A673 (cell line): Measurements from ENCODE around the gene HOXC10. TPM values are rescaled to one million over a fixed set of nuclear protein-coding genes. Genes with fewer than 3 reads are reported as not detected.

Source experiments
- BruUV-seq: library from RNA; stranded (reverse); fragments of 400-500 nt; replicated peaks from 2 replicates; lab custom pipeline; 2021; lab: Mats Ljungman, UMichigan
- CTCF ChIA-PET: fragments of 300-600 bp; sonication (Branson Sonifier 250); formaldehyde crosslinking; loops from one replicate; lab custom pipeline; 2022; ENCODE audit warnings: antibody characterized with exemption; lab: Charles Lee
- POLR2A ChIA-PET: fragments of 300-600 bp; sonication (Branson Sonifier 250); formaldehyde crosslinking; loops from one replicate; lab custom pipeline; 2022; ENCODE audit warnings: antibody characterized with exemption; ENCODE audit not compliant: low non-redundant PET; lab: Charles Lee
- DNase-seq: peaks from one replicate; pipeline ENCODE4 v3.0.0-alpha.2; 2015; ENCODE audit warnings: low spot score
- H3K27ac ChIP-seq: fragments of 200-600 bp; sonication (generic); 2 replicates; pipeline ENCODE4 v1.5.1; 2016; ENCODE audit warnings: mixed run types, low read depth, mild to moderate bottlenecking, mixed read lengths, antibody characterized with exemption, low read length; ENCODE audit not compliant: poor library complexity, severe bottlenecking
- H3K27me3 ChIP-seq: fragments of 200-600 bp; sonication (generic); replicated peaks from 2 replicates; pipeline ENCODE4 v1.6.1; 2017; ENCODE audit warnings: mixed run types, low read depth, mild to moderate bottlenecking, mixed read lengths, antibody characterized with exemption, low read length; ENCODE audit not compliant: insufficient read depth, poor library complexity
- H3K36me3 ChIP-seq: fragments of 200-600 bp; sonication (generic); 2 replicates; pipeline ENCODE4 v1.6.1; 2016; ENCODE audit warnings: mixed run types, mild to moderate bottlenecking, mixed read lengths, antibody characterized with exemption, low read length; ENCODE audit not compliant: insufficient read depth, poor library complexity, severe bottlenecking
- H3K4me1 ChIP-seq: fragments of 200-600 bp; sonication (generic); 2 replicates; pipeline ENCODE4 v1.6.1; 2017; ENCODE audit warnings: mixed run types, mild to moderate bottlenecking, mixed read lengths, antibody characterized with exemption, low read length; ENCODE audit not compliant: insufficient read depth, poor library complexity, severe bottlenecking
- H3K4me3 ChIP-seq: fragments of 200-600 bp; sonication (generic); 2 replicates; pipeline ENCODE4 v1.5.1; 2016; ENCODE audit warnings: low read depth, mixed run types, mild to moderate bottlenecking, mixed read lengths, low read length; ENCODE audit not compliant: poor library complexity, severe bottlenecking
- H3K9me3 ChIP-seq: fragments of 200-600 bp; sonication (generic); 2 replicates; pipeline ENCODE4 v1.6.1; 2016; ENCODE audit warnings: mixed run types, low read depth, mild to moderate bottlenecking, mixed read lengths, antibody characterized with exemption, low read length; ENCODE audit not compliant: poor library complexity, severe bottlenecking
- EZH2 ChIP-seq: fragments of 200-600 bp; sonication (generic); IDR thresholded peaks from 2 replicates; pipeline ENCODE4 v1.6.1; 2017; ENCODE audit warnings: borderline replicate concordance, low read depth, mild to moderate bottlenecking, mixed read lengths, antibody characterized with exemption, low read length; ENCODE audit not compliant: poor library complexity, severe bottlenecking
- intact Hi-C: fragments of 100-400 bp; cut with micrococcal nuclease; formaldehyde crosslinking; loops from one replicate; pipeline ENCODE4 v1.10.0; 2022; ENCODE audit not compliant: unreplicated experiment
- total RNA-seq: library from RNA; stranded (reverse); gene quantifications from 2 replicates; pipeline ENCODE4 v1.2.3, GENCODE V29; 2021
- TF ChIP-seq, protein P1 (sequence below): fragments of 300-800, 200-600 bp; sonication (generic); conservative IDR thresholded peaks from 2 replicates; pipeline ENCODE4 v1.5.1; 2017; ENCODE audit warnings: low read depth, mild to moderate bottlenecking, antibody characterized with exemption, low read length, moderate library complexity, mixed read lengths

HOXC10 gene
- total RNA-seq, 1 experiment from 2014 or later, result 27.8 TPM

DNA sequence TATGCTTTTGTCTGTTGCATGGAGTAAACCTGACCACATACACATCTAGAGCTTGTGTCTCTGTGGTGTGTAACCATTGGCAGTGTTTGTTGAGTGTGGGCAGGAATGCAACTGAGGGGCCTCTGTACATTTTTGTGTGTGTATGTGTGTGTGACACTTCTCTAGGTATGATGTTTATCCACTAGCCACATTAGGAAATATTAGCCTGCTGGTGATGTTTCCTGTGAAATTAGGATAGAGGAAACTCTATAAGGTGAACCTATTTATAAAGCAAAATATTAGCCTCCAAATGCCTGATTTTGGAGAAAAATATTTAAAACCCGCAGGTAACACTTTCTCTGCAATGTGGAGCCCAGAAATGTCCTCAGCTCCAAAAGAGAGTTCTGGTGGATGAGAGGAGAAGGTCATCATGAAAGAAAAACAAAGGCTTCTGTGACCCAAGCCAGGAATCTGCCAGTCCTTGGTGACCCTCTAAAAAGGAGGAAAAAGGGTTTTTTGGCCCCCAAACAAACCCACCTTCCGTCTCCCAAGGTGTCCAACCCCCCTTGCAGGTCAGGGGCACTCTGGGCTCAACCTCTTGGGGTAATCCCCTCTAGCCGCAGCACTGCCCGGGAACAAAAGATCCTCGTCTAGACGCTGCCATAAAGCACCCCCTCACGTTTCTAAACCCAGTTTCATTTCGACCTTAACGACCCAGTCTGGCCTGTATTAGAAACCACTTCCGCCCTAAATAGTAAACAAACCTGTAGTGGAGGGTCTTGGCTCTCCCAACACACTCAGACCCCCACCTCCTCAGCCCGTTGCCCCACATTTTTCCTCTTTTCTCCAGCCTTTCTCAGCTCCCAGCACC, 7.1 kb upstream of the HOXC10 start:
- H3K27ac ChIP-seq, result peak overlapping the region; percentile 68
- intact Hi-C loops, result no loop called here
- ChIA-PET POLR2A (no interaction called here), CTCF (no interaction called here)
- H3K4me3 ChIP-seq, result no peak overlapping the region
- no peaks in the 10 kb centered on the region for H3K36me3 ChIP-seq
- no peaks in the 10 kb centered on the region for H3K27me3 ChIP-seq
- no peak for DNase-seq
- peaks cover 6% of the 10 kb centered on the region for H3K9me3 ChIP-seq
- peaks cover 49% of the 10 kb centered on the region for H3K4me1 ChIP-seq
- TF ChIP-seq EZH2, result no peak
- TF ChIP-seq, protein P1, sequence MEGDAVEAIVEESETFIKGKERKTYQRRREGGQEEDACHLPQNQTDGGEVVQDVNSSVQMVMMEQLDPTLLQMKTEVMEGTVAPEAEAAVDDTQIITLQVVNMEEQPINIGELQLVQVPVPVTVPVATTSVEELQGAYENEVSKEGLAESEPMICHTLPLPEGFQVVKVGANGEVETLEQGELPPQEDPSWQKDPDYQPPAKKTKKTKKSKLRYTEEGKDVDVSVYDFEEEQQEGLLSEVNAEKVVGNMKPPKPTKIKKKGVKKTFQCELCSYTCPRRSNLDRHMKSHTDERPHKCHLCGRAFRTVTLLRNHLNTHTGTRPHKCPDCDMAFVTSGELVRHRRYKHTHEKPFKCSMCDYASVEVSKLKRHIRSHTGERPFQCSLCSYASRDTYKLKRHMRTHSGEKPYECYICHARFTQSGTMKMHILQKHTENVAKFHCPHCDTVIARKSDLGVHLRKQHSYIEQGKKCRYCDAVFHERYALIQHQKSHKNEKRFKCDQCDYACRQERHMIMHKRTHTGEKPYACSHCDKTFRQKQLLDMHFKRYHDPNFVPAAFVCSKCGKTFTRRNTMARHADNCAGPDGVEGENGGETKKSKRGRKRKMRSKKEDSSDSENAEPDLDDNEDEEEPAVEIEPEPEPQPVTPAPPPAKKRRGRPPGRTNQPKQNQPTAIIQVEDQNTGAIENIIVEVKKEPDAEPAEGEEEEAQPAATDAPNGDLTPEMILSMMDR, result no peak
- no TSS peak for BruUV-seq

DNA sequence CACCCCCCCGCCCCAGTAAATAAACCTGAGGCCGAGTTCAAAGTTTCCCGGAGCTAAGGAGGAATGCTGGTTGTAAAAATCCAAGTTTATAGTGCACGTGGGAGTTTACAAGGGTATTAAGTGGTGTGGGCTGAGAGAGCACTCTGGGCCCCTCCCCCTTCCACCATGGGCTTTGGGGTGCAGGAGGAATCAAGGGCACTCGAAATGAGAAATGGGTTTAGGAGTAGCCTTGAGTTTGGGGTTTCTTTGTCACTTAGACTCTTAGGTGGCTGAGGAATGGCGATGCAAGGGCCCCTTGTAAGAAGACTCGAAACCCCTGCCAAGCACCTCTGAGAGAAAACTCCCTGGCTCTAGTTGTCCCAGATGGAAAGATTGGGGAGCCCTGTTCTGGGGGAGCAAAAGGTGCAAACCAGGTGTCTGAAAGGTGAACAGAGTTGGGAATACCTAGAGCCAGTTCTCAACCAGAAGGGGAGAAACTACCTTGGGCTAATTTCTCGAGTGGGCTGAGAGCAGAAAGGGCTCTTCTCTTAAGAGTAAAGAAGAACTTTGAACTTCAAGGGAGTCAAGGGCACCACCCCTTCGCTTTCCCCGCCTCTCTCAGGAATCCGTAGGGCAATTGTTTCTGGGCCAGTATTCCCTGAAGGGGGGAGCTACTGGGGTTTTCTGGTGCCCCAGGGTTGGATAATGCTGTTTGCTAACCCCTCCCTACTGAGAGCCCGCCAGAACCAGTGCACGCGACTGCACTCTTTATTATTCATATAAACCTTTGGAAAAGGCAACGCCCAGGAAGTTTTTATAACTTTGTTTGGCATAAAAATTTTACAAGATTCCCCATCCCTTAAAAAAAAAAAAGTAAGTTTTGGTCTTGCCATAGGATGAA, 6.2 kb upstream of the HOXC10 start:
- peaks cover 6% of the 10 kb centered on the region for H3K9me3 ChIP-seq
- H3K4me3 ChIP-seq, result peak overlapping the region; percentile 10
- no peak for TF ChIP-seq EZH2
- TF ChIP-seq, protein P1, result no peak
- intact Hi-C loops, result no loop called here
- no peaks in the 10 kb centered on the region for H3K27me3 ChIP-seq
- CTCF ChIA-PET, result no interaction called here
- BruUV-seq, result no TSS peak
- POLR2A ChIA-PET, result no interaction called here
- peak; percentile 73 for DNase-seq
- H3K27ac ChIP-seq, result peak overlapping the region; percentile 71
- H3K4me1 ChIP-seq, result peaks cover 44% of the 10 kb centered on the region
- H3K36me3 ChIP-seq, result no peaks in the 10 kb centered on the region

DNA sequence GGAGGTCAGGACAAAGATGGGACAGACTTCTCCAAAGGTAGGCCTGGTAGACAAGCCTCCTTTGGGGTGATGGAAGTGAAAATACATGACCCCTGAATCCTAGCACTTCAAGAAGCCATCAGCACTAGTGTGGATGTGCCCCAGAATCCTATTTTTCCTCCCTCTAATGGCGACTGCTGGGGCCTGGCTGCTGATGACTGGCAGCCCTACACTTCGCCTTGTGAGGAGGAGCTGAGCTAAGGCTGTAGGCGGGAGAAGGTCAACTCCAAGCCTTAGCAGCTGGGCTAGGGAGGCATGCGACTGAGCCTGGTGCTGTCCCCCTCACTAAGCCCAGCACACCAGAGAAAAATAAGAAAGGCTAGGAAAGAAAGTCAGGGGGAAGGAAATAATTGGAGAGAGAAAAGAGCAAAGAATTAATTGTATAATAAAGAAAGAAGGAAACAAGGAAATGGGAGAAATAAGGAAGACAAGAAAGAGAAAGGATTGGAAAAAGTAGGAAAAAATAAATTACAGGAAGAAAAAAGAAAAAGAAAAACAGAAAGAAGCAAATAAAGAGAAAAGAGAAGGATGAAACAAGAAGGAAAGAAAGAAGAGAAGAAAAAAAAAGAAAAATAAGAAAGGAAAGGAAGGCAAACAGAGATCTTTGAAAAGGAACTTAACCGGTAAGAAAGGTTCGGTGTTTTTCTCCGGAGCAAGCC, 4.7 kb upstream of the HOXC10 start:
- ChIA-PET CTCF (interaction anchor here (1.0 kb wide), 1 partner anchor 221 kb away, joined by 4 read pairs; no protein-coding TSS in a partner anchor), POLR2A (no interaction called here)
- no TSS peak for BruUV-seq
- Histone ChIP-seq H3K27ac (peak overlapping the region; percentile 32), H3K9me3 (peaks cover 6% of the 10 kb centered on the region), H3K4me3 (no peak overlapping the region), H3K27me3 (no peaks in the 10 kb centered on the region), H3K4me1 (peaks cover 45% of the 10 kb centered on the region), H3K36me3 (no peaks in the 10 kb centered on the region)
- intact Hi-C loops, result loop anchor here (5.0 to 10.0 kb wide), 3 partner anchors 213 to 395 kb away; no protein-coding TSS in a partner anchor
- TF ChIP-seq EZH2, result no peak
- TF ChIP-seq, protein P1, result no peak
- no peak for DNase-seq
